Activated T-cell treated with anti-CD3 and anti-CD28 coated beads for 48 hours (primary cell): ENCODE results near the gene DNAJA3.

Experiments
- DNase-seq: peaks from one replicate; pipeline ENCODE4 v3.0.0-alpha.2; 2020; ENCODE audit warnings: low read depth

DNAJA3 gene

GRCh38 chr16:4435337-4436067 is 9.8 kb downstream of the DNAJA3 start:
- no peak for DNase-seq

DNA sequence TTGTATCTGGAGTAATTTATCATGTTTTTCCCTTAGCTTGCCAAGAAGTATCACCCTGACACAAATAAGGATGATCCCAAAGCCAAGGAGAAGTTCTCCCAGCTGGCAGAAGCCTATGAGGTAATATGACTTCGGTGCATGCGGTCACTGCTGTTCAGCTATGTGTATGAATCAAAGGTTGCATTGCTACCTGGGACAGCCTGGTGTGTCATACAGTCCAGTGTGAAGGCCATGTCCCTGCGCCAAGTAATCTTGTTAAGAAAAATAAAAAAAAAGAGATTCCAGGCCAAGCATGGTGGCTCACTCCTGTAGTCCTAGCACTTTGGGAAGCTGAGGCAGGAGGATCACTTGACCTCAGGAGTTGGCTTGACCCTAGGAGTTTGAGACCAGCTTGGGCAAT is 11.7 kb downstream of the DNAJA3 start:
- DNase-seq, result no peak

- no peak for DNase-seq
Measured at GRCh38 chr16:4442371-4442770, 16.7 kb downstream of the DNAJA3 start.

GRCh38 chr16:4443271-4443670 is 17.6 kb downstream of the DNAJA3 start:
- DNase-seq, result no peak

GRCh38 chr16:4443986-4444385 is 18.3 kb downstream of the DNAJA3 start:
- DNase-seq, result no peak

GRCh38 chr16:4450430-4450829 is 24.8 kb downstream of the DNAJA3 start:
- no peak for DNase-seq

GRCh38 chr16:4450931-4451519 is 25.4 kb downstream of the DNAJA3 start:
- no peak for DNase-seq

GRCh38 chr16:4452674-4453073 is 27.0 kb downstream of the DNAJA3 start:
- no peak for DNase-seq

GRCh38 chr16:4454623-4455022 is 29.0 kb downstream of the DNAJA3 start:
- DNase-seq, result no peak

- DNase-seq, result no peak
Measured at GRCh38 chr16:4455081-4455480, 29.4 kb downstream of the DNAJA3 start.

- no peak for DNase-seq
Measured at GRCh38 chr16:4455951-4456350, 30.3 kb downstream of the DNAJA3 start.

- DNase-seq, result no peak
Measured at GRCh38 chr16:4460936-4461249, 35.2 kb downstream of the DNAJA3 start.

DNA sequence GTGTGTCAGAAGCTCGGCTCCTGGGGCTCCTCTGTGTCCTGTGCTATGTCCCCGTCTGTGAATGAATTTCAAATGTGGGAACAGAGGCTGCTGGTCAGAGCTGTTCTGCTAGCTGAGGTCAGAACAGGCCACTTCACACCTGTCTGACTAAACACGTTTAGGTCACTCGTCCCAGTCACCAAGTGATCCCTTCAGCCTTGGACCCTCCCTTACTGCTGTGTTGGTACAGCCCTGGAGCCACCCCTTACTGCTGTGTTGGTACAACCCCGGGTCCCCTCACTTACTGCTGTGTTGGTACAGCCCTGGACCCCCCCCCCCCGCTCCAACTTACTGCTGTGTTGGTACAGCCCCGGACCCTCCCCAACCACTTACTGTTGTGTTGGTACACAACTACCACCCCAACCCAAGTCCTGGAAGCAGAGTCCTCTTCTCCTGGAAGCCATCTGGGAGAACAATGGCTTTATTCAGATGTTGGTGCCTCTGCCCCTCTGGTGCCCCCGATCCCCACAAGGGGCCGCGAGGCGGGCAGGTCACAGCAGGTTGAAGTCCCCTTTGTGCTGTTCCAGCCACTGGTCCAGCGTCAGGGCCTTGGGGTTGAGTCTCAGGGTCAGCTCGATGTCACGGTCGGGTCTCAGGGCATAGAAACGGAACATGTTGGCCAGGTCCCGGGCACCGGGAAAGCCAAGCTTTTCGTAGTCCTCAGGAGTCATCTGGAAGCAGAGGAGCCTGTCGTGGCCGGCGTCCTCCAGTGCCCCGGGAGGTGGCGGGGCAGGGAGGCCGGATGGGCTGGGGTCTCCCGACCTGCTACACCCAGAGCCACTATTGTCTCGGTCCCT is 35.8 kb downstream of the DNAJA3 start:
- no peak for DNase-seq

- DNase-seq, result no peak
Measured at GRCh38 chr16:4463522-4464163, 38.0 kb downstream of the DNAJA3 start.

GRCh38 chr16:4465977-4466779 is 40.5 kb downstream of the DNAJA3 start:
- peak; percentile 31 for DNase-seq

DNA sequence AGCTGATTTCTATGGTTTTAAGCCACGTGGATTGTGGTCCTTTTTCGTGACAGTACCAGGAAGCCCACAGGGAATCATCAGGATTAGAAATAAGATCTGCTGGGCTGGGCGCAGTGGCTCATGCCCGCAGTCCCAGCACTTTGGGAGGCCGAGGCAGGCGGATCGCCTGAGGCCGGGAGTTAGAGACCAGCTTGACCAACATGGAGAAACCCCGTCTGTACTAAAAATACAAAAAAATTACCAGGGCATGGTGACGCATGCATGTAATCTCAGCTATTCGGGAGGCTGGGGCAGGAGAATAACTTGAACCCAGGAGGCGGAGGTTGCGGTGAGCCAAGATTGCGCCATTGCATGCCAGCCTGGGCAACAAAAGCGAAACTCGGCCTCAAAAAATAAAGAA is 42.2 kb downstream of the DNAJA3 start:
- DNase-seq, result no peak

DNA sequence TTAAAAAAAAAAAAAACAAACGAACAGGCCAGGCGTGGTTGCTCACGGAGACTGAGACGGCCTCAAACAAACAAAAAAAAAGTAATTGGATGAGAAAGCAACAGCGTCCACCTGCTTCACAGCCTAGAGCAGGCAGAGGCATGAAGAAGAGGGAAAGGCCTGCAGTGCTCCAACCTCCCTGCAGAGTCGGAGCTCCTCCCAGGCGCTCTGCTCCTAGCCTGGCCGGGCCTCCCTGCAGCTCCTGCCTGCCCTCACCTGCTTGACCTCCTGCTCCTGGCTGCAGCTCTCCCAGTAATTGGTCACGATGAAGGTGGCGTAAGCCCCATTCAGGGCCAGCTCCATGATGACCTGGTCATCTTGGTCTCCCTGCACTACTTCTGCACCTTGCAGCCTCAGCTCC is 43.3 kb downstream of the DNAJA3 start:
- no peak for DNase-seq

- DNase-seq, result no peak
Measured at GRCh38 chr16:4471869-4472268, 46.2 kb downstream of the DNAJA3 start.

- no peak for DNase-seq
Measured at GRCh38 chr16:4472880-4473279, 47.2 kb downstream of the DNAJA3 start.

- DNase-seq, result peak; percentile 91
Measured at GRCh38 chr16:4474192-4474961, 48.7 kb downstream of the DNAJA3 start, which contains the start of gene NMRAL1. NMRAL1 (minus strand) TSS chr16:4474625; CDS start chr16:4474132, 493 bp downstream.
